H1 (cell line): ENCODE measurements around the gene IL26. TPM values are rescaled to one million over a fixed set of nuclear protein-coding genes. Genes with fewer than 3 reads are reported as not detected.

Experiments used
- CTCF ChIA-PET: fragments of 300-600 bp; sonication (Branson Sonifier 250); formaldehyde crosslinking; loops from one replicate; lab custom pipeline; 2021; ENCODE audit not compliant: partially characterized antibody; lab: Charles Lee
- POLR2A ChIA-PET: fragments of 300-600 bp; sonication (Branson Sonifier 250); formaldehyde crosslinking; loops from one replicate; lab custom pipeline; 2021; ENCODE audit warnings: inconsistent platforms; ENCODE audit not compliant: partially characterized antibody; lab: Charles Lee
- DNase-seq, 2 experiments: peaks; one replicate each; pipeline versions ENCODE4 v3.0.0 to v3.0.0-alpha.2; 2010 to 2022; ENCODE audit warnings: low spot score in 2 of 2, low read depth in 1 of 2, mixed read lengths in 1 of 2
- FAIRE-seq: peaks from 2 replicates; lab custom pipeline; 2011; peaks lifted over from hg19 to GRCh38; lab: Jason Lieb, UNC
- H2AFZ ChIP-seq: 2 replicates; pipeline ENCODE4 v1.8.1; 2012; ENCODE audit warnings: low read length, inconsistent platforms
- H2AK5ac ChIP-seq: 2 replicates; pipeline ENCODE4 v1.6.1; 2013; ENCODE audit warnings: low read depth, low read length
- H2BK120ac ChIP-seq: replicated peaks from 2 replicates; pipeline ENCODE3; 2013; ENCODE audit warnings: low read depth, low read length, inconsistent platforms
- H2BK12ac ChIP-seq: 2 replicates; pipeline ENCODE4 v1.6.1; 2013; ENCODE audit warnings: low read depth, low read length
- H2BK15ac ChIP-seq: 2 replicates; pipeline ENCODE4 v1.6.1; 2013; ENCODE audit warnings: low read length
- H2BK20ac ChIP-seq: 2 replicates; pipeline ENCODE4 v1.6.1; 2013; ENCODE audit warnings: low read length
- H2BK5ac ChIP-seq: 2 replicates; pipeline ENCODE4 v1.6.1; 2013; ENCODE audit warnings: low read depth, low read length
- H3K14ac ChIP-seq: 2 replicates; pipeline ENCODE4 v1.6.1; 2013; ENCODE audit warnings: inconsistent platforms; ENCODE audit not compliant: insufficient read length
- H3K18ac ChIP-seq: 2 replicates; pipeline ENCODE4 v1.6.1; 2013; ENCODE audit warnings: low read length; ENCODE audit errors: extremely low read depth
- H3K23ac ChIP-seq: 2 replicates; pipeline ENCODE4 v1.6.1; 2013; ENCODE audit warnings: inconsistent platforms; ENCODE audit not compliant: insufficient read length
- H3K23me2 ChIP-seq: 2 replicates; pipeline ENCODE4 v1.6.1; 2013; ENCODE audit warnings: low read depth, low read length
- H3K27ac ChIP-seq: 2 replicates; pipeline ENCODE4 v1.6.1; 2011; ENCODE audit warnings: low read depth, low read length, inconsistent platforms
- H3K27me3 ChIP-seq, 4 experiments: replicated peaks in 1 of 4; 1 replicate in 1 of 4; 2 replicates in 3 of 4; pipeline versions ENCODE4 v1.6.1 to v1.8.1; 2011 to 2013; ENCODE audit warnings: low read length in 3 of 4, mild to moderate bottlenecking in 3 of 4, inconsistent platforms in 2 of 4, mixed read lengths in 2 of 4, moderate library complexity in 1 of 4; ENCODE audit not compliant: control insufficient read depth in 3 of 4, insufficient read depth in 3 of 4; ENCODE audit errors: extremely low read depth in 1 of 4
- H3K36me3 ChIP-seq, 4 experiments: 2 replicates each; pipeline versions ENCODE4 v1.6.1 to v1.8.1; 2011 to 2013; ENCODE audit warnings: mild to moderate bottlenecking in 4 of 4, low read length in 3 of 4, moderate library complexity in 2 of 4, control low read depth in 1 of 4, inconsistent platforms in 1 of 4; ENCODE audit not compliant: insufficient read depth in 4 of 4, control insufficient read depth in 2 of 4
- H3K4ac ChIP-seq: replicated peaks from 2 replicates; pipeline ENCODE3; 2013; ENCODE audit warnings: low read length, low read depth, mixed read lengths, inconsistent platforms; ENCODE audit not compliant: insufficient read length
- H3K4me1 ChIP-seq, 4 experiments: replicated peaks in 1 of 4; 1 replicate in 1 of 4; 2 replicates in 3 of 4; pipeline versions ENCODE4 v1.6.1 to v1.8.1; 2011 to 2013; ENCODE audit warnings: low read length in 3 of 4, inconsistent platforms in 2 of 4, mixed read lengths in 1 of 4; ENCODE audit not compliant: insufficient read depth in 4 of 4, control insufficient read depth in 3 of 4
- H3K4me2 ChIP-seq, 2 experiments: 2 replicates each; pipeline versions ENCODE4 v1.6.1 to v1.8.1; 2011 to 2013; ENCODE audit warnings: low read depth in 2 of 2, low read length in 2 of 2, control low read depth in 1 of 2, inconsistent platforms in 1 of 2, mild to moderate bottlenecking in 1 of 2; ENCODE audit not compliant: insufficient read depth in 1 of 2
- H3K4me3 ChIP-seq, 4 experiments: fragments of 200-600, 300-600 bp in 1 of 4; sonication (generic), shearing (Covaris generic), sonication (Bioruptor Twin) in 1 of 4; 2 replicates each; pipeline versions ENCODE4 v1.5.1 to v1.8.1; 2011 to 2016; ENCODE audit warnings: low read length in 4 of 4, low read depth in 3 of 4, control low read depth in 2 of 4, inconsistent platforms in 2 of 4, mild to moderate bottlenecking in 2 of 4, mixed read lengths in 1 of 4, moderate library complexity in 1 of 4; ENCODE audit not compliant: insufficient read depth in 2 of 4; ENCODE audit errors: extremely low read depth in 1 of 4
- H3K56ac ChIP-seq: replicated peaks from 2 replicates; pipeline ENCODE3; 2013; ENCODE audit warnings: low read depth, mild to moderate bottlenecking, mixed read lengths, low read length, inconsistent platforms; ENCODE audit not compliant: insufficient read length
- H3K79me1 ChIP-seq: 2 replicates; pipeline ENCODE4 v1.6.1; 2013; ENCODE audit warnings: low read depth, low read length, control low read depth
- H3K79me2 ChIP-seq, 2 experiments: 2 replicates each; pipeline versions ENCODE4 v1.6.1 to v1.8.1; 2012 to 2013; ENCODE audit warnings: low read length in 2 of 2, mild to moderate bottlenecking in 2 of 2, inconsistent platforms in 1 of 2; ENCODE audit not compliant: insufficient read depth in 2 of 2, control insufficient read depth in 1 of 2
- H3K9ac ChIP-seq, 4 experiments: replicated peaks in 1 of 4; 1 replicate in 1 of 4; 2 replicates in 3 of 4; pipeline versions ENCODE4 v1.6.1 to v1.8.1; 2011 to 2013; ENCODE audit warnings: low read depth in 3 of 4, low read length in 3 of 4, control low read depth in 2 of 4, mild to moderate bottlenecking in 2 of 4, moderate library complexity in 2 of 4, inconsistent platforms in 1 of 4; ENCODE audit errors: extremely low read depth in 1 of 4
- H3K9me3 ChIP-seq, 2 experiments: 2 replicates each; pipeline versions ENCODE4 v1.6.1 to v1.8.1; 2012 to 2013; ENCODE audit warnings: mild to moderate bottlenecking in 2 of 2, moderate library complexity in 2 of 2, control low read depth in 1 of 2, inconsistent platforms in 1 of 2, low read depth in 1 of 2, low read length in 1 of 2, mixed read lengths in 1 of 2; ENCODE audit not compliant: insufficient read depth in 2 of 2
- H4K20me1 ChIP-seq, 2 experiments: replicated peaks in 1 of 2; 2 replicates each; pipeline versions ENCODE3 to v1.8.1; 2011 to 2013; ENCODE audit warnings: inconsistent platforms in 2 of 2, low read length in 2 of 2, mild to moderate bottlenecking in 1 of 2; ENCODE audit not compliant: insufficient read depth in 2 of 2, control insufficient read depth in 1 of 2
- H4K5ac ChIP-seq: 2 replicates; pipeline ENCODE4 v1.6.1; 2013; ENCODE audit warnings: low read length, low read depth, mixed read lengths, inconsistent platforms; ENCODE audit not compliant: insufficient read length
- H4K8ac ChIP-seq: 2 replicates; pipeline ENCODE4 v1.8.0; 2013; ENCODE audit warnings: mild to moderate bottlenecking, moderate library complexity, low read length, inconsistent platforms; ENCODE audit not compliant: insufficient read depth; ENCODE audit errors: extremely low read depth
- H4K91ac ChIP-seq: replicated peaks from 2 replicates; pipeline ENCODE3; 2013; ENCODE audit warnings: low read length, mixed read lengths, inconsistent platforms; ENCODE audit not compliant: insufficient read length
- ASH2L ChIP-seq: fragments of 200-600, 300-600 bp; sonication (generic); IDR thresholded peaks from one replicate; pipeline ENCODE4 v1.7.1; 2017; ENCODE audit warnings: low read length
- BRCA1 ChIP-seq: IDR thresholded peaks from 2 replicates; pipeline ENCODE4 v1.6.1; 2012; ENCODE audit warnings: low read depth, low read length, improper control_type of control experiment
- CTBP2 ChIP-seq: IDR thresholded peaks from 2 replicates; pipeline ENCODE4 v1.7.0; 2011; ENCODE audit warnings: borderline replicate concordance, mild to moderate bottlenecking, moderate library complexity, mixed read lengths, low read length; ENCODE audit not compliant: insufficient read depth, insufficient read length
- HDAC2 ChIP-seq, 2 experiments: fragments of 300-600 bp in 1 of 2; sonication (generic) in 1 of 2; IDR thresholded peaks; 2 replicates each; pipeline ENCODE4 v1.6.1; 2011 to 2012; ENCODE audit warnings: low read depth in 2 of 2, low read length in 2 of 2, mild to moderate bottlenecking in 2 of 2, moderate library complexity in 2 of 2, borderline replicate concordance in 1 of 2, inconsistent platforms in 1 of 2
- KDM1A ChIP-seq: fragments of 200-600, 300-600 bp; sonication (generic); IDR thresholded peaks from 2 replicates; pipeline ENCODE4 v1.7.1; 2016; ENCODE audit warnings: mild to moderate bottlenecking, low read length, borderline replicate concordance
- POLR2AphosphoS5 ChIP-seq: IDR thresholded peaks from 2 replicates; pipeline ENCODE4 v1.6.1; 2011; ENCODE audit warnings: low read depth, low read length
- POU5F1 ChIP-seq: IDR thresholded peaks from 2 replicates; pipeline ENCODE4 v1.6.1; 2011; ENCODE audit warnings: low read depth, mild to moderate bottlenecking, low read length, moderate library complexity
- RFX5 ChIP-seq: IDR thresholded peaks from 2 replicates; pipeline ENCODE4 v1.6.1; 2011; ENCODE audit warnings: low read depth, low read length, improper control_type of control experiment, borderline replicate concordance
- RNF2 ChIP-seq: fragments of 200-900, 300-1000 bp; sonication (generic); IDR thresholded peaks from 2 replicates; pipeline ENCODE4 v1.7.1; 2016; ENCODE audit warnings: borderline replicate concordance, low read depth, mild to moderate bottlenecking, antibody characterized with exemption, low read length; ENCODE audit not compliant: poor library complexity, severe bottlenecking; ENCODE audit errors: missing control alignments
- SIRT6 ChIP-seq: IDR thresholded peaks from one replicate; pipeline ENCODE4 v1.7.1; 2012; ENCODE audit warnings: low read length, inconsistent platforms
- SIX5 ChIP-seq: IDR thresholded peaks from 2 replicates; pipeline ENCODE4 v1.6.1; 2011; ENCODE audit warnings: mild to moderate bottlenecking, low read depth, low read length
- TAF1 ChIP-seq: IDR thresholded peaks from 2 replicates; pipeline ENCODE4 v1.6.1; 2011; ENCODE audit warnings: mild to moderate bottlenecking, low read depth, low read length
- WGBS, 2 experiments: shearing (Covaris generic) in 1 of 2; methylation state at CpG; one replicate each; pipeline versions ENCODE4 v1.1.6 to v1.1.7; 2013 to 2015; ENCODE audit warnings: low lambda C conversion rate in 2 of 2, mixed read lengths in 2 of 2, inconsistent platforms in 1 of 2, low coverage in 1 of 2, missing lambda C conversion rate in 1 of 2; ENCODE audit not compliant: insufficient replicate concordance in 2 of 2, insufficient coverage in 1 of 2, insufficient read length in 1 of 2; ENCODE audit errors: extremely low coverage in 1 of 2, missing lambda C conversion rate in 1 of 2; 5-methylcytosine and 5-hydroxymethylcytosine counted together
- polyA plus RNA-seq, 7 experiments: library from polyadenylated mRNA; depleted of rRNA in 3 of 7; stranded (reverse) in 5 of 7; unstranded in 2 of 7; fragments of >200 nt in 5 of 7; fragments of 200-250 nt in 2 of 7; gene quantifications; 1 replicate in 5 of 7; 2 replicates in 1 of 7; 4 replicates in 1 of 7; pipeline versions ENCODE4 v1.2.1 to v1.2.3, GENCODE V29; 2011 to 2013; ENCODE audit warnings: missing spikeins in 2 of 7, mixed read lengths in 2 of 7
- total RNA-seq: library from RNA; stranded (reverse); fragmentation: NEBNext Ultra II Directional; extraction: Animal tissue kit (Norgen Biotek cat#: 25700); gene quantifications from 2 replicates; pipeline ENCODE4 v1.2.1, GENCODE V29; 2021
- TF ChIP-seq, protein P1 (sequence below): IDR thresholded peaks from 2 replicates; pipeline ENCODE4 v1.6.1; 2011; ENCODE audit warnings: low read length, improper control_type of control experiment

The IL26 gene
- total and polyA plus RNA-seq, 2 of the 8 experiments (the other 6 are each of a cell fraction or from before 2014, with no cell fraction given) = not detected

DNA sequence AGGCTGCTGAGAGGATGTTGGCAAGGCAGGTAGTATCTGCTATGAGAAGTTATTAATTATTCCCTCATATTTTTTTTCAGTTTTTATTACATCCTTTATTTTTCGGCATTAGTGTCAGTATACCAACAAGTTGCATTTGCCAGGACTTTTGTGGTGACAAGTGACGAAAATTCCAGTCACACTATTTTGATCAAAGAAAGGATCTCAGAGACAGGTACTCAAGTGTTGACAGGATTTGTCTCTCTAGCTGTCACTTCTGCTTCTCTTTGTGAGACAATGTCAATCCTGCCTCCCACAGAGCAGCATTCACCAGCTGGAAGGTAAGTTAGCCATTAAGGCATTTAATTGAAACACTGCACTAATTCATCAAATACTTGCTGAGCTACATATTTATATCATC, 48.0 kb downstream of the IL26 start:
- H4K91ac ChIP-seq = no peak overlapping the region
- H3K4ac ChIP-seq = no peak overlapping the region
- H3K9me3 ChIP-seq = no peaks in the 10 kb centered on the region
- no peaks in the 10 kb centered on the region for H4K20me1 ChIP-seq
- no peaks in the 10 kb centered on the region for H3K36me3 ChIP-seq
- H3K4me2 ChIP-seq = no peak overlapping the region
- H4K5ac ChIP-seq = no peak overlapping the region
- ChIA-PET POLR2A (interaction anchor here (0.8 kb wide), 1 partner anchor 9 kb away, joined by 4 read pairs; no protein-coding TSS in a partner anchor), CTCF (interaction anchor here (1.1 to 2.9 kb wide), 2 partner anchors 19 to 64 kb away, joined by 3 to 21 read pairs; partner anchors contain the start of gene IFNG)
- H2BK20ac ChIP-seq = no peak overlapping the region
- H3K79me2 ChIP-seq = no peaks in the 10 kb centered on the region
- WGBS, 2 experiments = 82% methylated on average over 2 of the region's 2 CpGs; no CpG with 5 or more reads in 1 of the 2 experiments
- no peak overlapping the region for H3K4me3 ChIP-seq
- H3K23me2 ChIP-seq = no peaks in the 10 kb centered on the region
- H3K27me3 ChIP-seq = no peaks in the 10 kb centered on the region
- no peak overlapping the region for H2BK12ac ChIP-seq
- no peak overlapping the region for H2BK120ac ChIP-seq
- DNase-seq = no peak
- H3K56ac ChIP-seq = no peak overlapping the region
- no peak overlapping the region for H2AFZ ChIP-seq
- H3K27ac ChIP-seq = no peak overlapping the region
- no peak overlapping the region for H3K9ac ChIP-seq
- no peak overlapping the region for H3K18ac ChIP-seq
- H3K4me1 ChIP-seq = no peaks in the 10 kb centered on the region
- no peak overlapping the region for H4K8ac ChIP-seq
- H3K79me1 ChIP-seq = no peaks in the 10 kb centered on the region
- H2BK5ac ChIP-seq = no peak overlapping the region
- no peak overlapping the region for H2BK15ac ChIP-seq
- H2AK5ac ChIP-seq = no peak overlapping the region
- H3K23ac ChIP-seq = no peak overlapping the region
- no peak overlapping the region for H3K14ac ChIP-seq
- FAIRE-seq = no peak
- TF ChIP-seq TAF1 = no peak
- no peak for TF ChIP-seq ASH2L
- TF ChIP-seq SIRT6 = no peak
- no peak for TF ChIP-seq RFX5
- TF ChIP-seq POLR2AphosphoS5 = no peak
- no peak for TF ChIP-seq RNF2
- no peak for TF ChIP-seq KDM1A
- TF ChIP-seq SIX5 = no peak
- TF ChIP-seq CTBP2 = no peak
- TF ChIP-seq HDAC2 (IDR thresholded peaks at IDR 0.05; ENCODE audit: borderline replicate concordance in 1 of 2, low read depth in 2 of 2, low read length in 2 of 2) = no peak
- TF ChIP-seq POU5F1 = no peak
- no peak for TF ChIP-seq BRCA1
- TF ChIP-seq, protein P1, sequence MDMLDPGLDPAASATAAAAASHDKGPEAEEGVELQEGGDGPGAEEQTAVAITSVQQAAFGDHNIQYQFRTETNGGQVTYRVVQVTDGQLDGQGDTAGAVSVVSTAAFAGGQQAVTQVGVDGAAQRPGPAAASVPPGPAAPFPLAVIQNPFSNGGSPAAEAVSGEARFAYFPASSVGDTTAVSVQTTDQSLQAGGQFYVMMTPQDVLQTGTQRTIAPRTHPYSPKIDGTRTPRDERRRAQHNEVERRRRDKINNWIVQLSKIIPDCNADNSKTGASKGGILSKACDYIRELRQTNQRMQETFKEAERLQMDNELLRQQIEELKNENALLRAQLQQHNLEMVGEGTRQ = no peak
